Activated effector memory CD4-positive, alpha-beta T cell treated with anti-CD3 and anti-CD28 coated beads, Interleukin-2, amount 50 U/mL, for 16 hours (primary cell): ENCODE measurements around the gene LAIR1.
"Not testable (repeated sequence)": the region's sequence is repeated elsewhere in the genome, so short reads cannot be mapped to it uniquely, and the experiment has no call there.

Experiments used
- DNase-seq: peaks from one replicate; pipeline ENCODE4 v3.0.0-alpha.2; 2020

The LAIR1 gene

GRCh38 chr19:54338521-54338920 is 26.2 kb downstream of the LAIR1 start:
- no peak for DNase-seq

- DNase-seq: no peak
Observed at GRCh38 chr19:54337858-54338230, 26.9 kb downstream of the LAIR1 start.

- no peak for DNase-seq
Observed at GRCh38 chr19:54336893-54337857, 27.6 kb downstream of the LAIR1 start.

GRCh38 chr19:54335979-54336892 is 28.5 kb downstream of the LAIR1 start:
- DNase-seq: no peak

GRCh38 chr19:54335164-54335563 is 29.6 kb downstream of the LAIR1 start:
- DNase-seq: no peak

GRCh38 chr19:54333586-54334298 is 31.0 kb downstream of the LAIR1 start:
- DNase-seq: no peak

- DNase-seq: no peak
Observed at GRCh38 chr19:54332149-54332548, 32.6 kb downstream of the LAIR1 start.

GRCh38 chr19:54331626-54332025 is 33.1 kb downstream of the LAIR1 start:
- no peak for DNase-seq

GRCh38 chr19:54329476-54330165 is 35.1 kb downstream of the LAIR1 start:
- no peak for DNase-seq

- not testable (repeated sequence) for DNase-seq
Observed at GRCh38 chr19:54328781-54329180, 36.0 kb downstream of the LAIR1 start.

GRCh38 chr19:54325631-54326030 is 39.1 kb downstream of the LAIR1 start:
- DNase-seq: no peak

GRCh38 chr19:54325194-54325621 is 39.5 kb downstream of the LAIR1 start:
- DNase-seq: peak; percentile 69

GRCh38 chr19:54324071-54324470 is 40.7 kb downstream of the LAIR1 start:
- DNase-seq: no peak

- DNase-seq: not testable (repeated sequence)
Observed at GRCh38 chr19:54322934-54323333, 41.8 kb downstream of the LAIR1 start.

- DNase-seq: not testable (repeated sequence)
Observed at GRCh38 chr19:54322295-54322694, 42.4 kb downstream of the LAIR1 start.

GRCh38 chr19:54319892-54320670 is 44.6 kb downstream of the LAIR1 start:
- no peak for DNase-seq

- DNase-seq: no peak
Observed at GRCh38 chr19:54319049-54319448, 45.7 kb downstream of the LAIR1 start.

- DNase-seq: no peak
Observed at GRCh38 chr19:54317965-54318240, 46.8 kb downstream of the LAIR1 start.

- DNase-seq: no peak
Observed at GRCh38 chr19:54317108-54317964, 47.4 kb downstream of the LAIR1 start.

- no peak for DNase-seq
Observed at GRCh38 chr19:54316746-54317107, 48.0 kb downstream of the LAIR1 start.

GRCh38 chr19:54315956-54316355 is 48.8 kb downstream of the LAIR1 start:
- no peak for DNase-seq
